AG10803 (cell line): ENCODE results near the gene GIT1.

Experiments used
- DNase-seq: peaks from one replicate; pipeline ENCODE4 v3.0.0; 2010; ENCODE audit warnings: low read depth
- H3K4me3 ChIP-seq: 2 replicates; pipeline ENCODE4 v1.5.1; 2011; ENCODE audit warnings: mild to moderate bottlenecking, low read length, control low read depth
- CTCF ChIP-seq: conservative IDR thresholded peaks from 2 replicates; pipeline ENCODE4 v1.5.1; 2011; ENCODE audit warnings: mild to moderate bottlenecking, low read length, control low read depth, inconsistent platforms

Gene GIT1

GRCh38 chr17:29592850-29593551 is 3.6 kb upstream of the GIT1 start, which contains the start of gene ANKRD13B:
TSS of gene ANKRD13B (plus strand) at chr17:29593132. CDS start at chr17:29593622, 490 bp downstream.
- DNase-seq = no peak
- H3K4me3 ChIP-seq = peak within 1 kb of the TSS; percentile 65
- TF ChIP-seq CTCF = no peak

- peak; percentile 61 for DNase-seq
- TF ChIP-seq CTCF = peak; percentile 70
- H3K4me3 ChIP-seq = peak overlapping the region; percentile 12; the same call in 1 of the 2 replicates
Measured at GRCh38 chr17:29591737-29592608, 2.5 kb upstream of the GIT1 start.

GRCh38 chr17:29591146-29591736 is 1.8 kb upstream of the GIT1 start:
- TF ChIP-seq CTCF = no peak
- DNase-seq = peak; percentile 26
- H3K4me3 ChIP-seq = peak overlapping the region; percentile 24

GRCh38 chr17:29590411-29591145 is 1.1 kb upstream of the GIT1 start:
- peak; percentile 49 for DNase-seq
- TF ChIP-seq CTCF = no peak
- peak overlapping the region; percentile 55 for H3K4me3 ChIP-seq

- DNase-seq = no peak
Measured at GRCh38 chr17:29588562-29589411, 661 bp downstream of the GIT1 start.

More at GRCh38 chr17:29588562-29589411, 661 bp downstream of the GIT1 start:
- peak overlapping the region; percentile 83 for H3K4me3 ChIP-seq
- no peak for TF ChIP-seq CTCF
